ENCODE results near the gene LHX6.

The LHX6 gene

GRCh38 chr9:122184551-122184950, 44.2 kb downstream of the LHX6 start:
- H3K9me3 Mint-ChIP-seq = no peaks in the 10 kb centered on the region
- H3K27ac Mint-ChIP-seq = no peak overlapping the region
- DNase-seq (ENCODE audit: low spot score) = no peak
- peaks cover 2% of the 10 kb centered on the region for H3K27me3 Mint-ChIP-seq (ENCODE audit: low read depth)
- H3K36me3 Mint-ChIP-seq (ENCODE audit: low read depth) = no peaks in the 10 kb centered on the region
- H3K4me3 Mint-ChIP-seq = no peak overlapping the region
- H3K4me1 Mint-ChIP-seq (ENCODE audit: low read depth) = no peaks in the 10 kb centered on the region

DNA sequence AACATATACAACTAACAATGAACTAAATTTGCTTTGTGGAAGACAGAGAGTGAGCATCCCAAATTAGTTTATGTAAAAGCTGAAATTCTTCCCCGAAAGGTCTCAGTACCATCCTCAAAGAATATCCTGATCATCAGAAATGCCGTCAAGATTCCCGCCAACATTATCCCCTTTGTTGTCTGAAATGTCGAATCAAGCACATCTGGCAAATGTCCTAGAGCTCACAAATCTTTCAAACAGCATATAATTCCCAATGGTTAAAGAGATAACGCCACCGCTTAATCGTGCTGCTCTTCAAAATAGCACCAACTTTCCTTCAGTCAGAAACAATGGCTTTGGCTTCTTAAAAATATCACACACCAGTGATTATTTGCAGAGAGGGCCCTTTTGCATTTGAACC, 45.3 kb downstream of the LHX6 start:
- no peaks in the 10 kb centered on the region for H3K4me1 Mint-ChIP-seq (ENCODE audit: low read depth)
- no peaks in the 10 kb centered on the region for H3K9me3 Mint-ChIP-seq
- H3K27ac Mint-ChIP-seq = no peak overlapping the region
- no peak overlapping the region for H3K4me3 Mint-ChIP-seq
- H3K36me3 Mint-ChIP-seq (ENCODE audit: low read depth) = no peaks in the 10 kb centered on the region
- peaks cover 5% of the 10 kb centered on the region for H3K27me3 Mint-ChIP-seq (ENCODE audit: low read depth)
- DNase-seq (ENCODE audit: low spot score) = no peak

DNA sequence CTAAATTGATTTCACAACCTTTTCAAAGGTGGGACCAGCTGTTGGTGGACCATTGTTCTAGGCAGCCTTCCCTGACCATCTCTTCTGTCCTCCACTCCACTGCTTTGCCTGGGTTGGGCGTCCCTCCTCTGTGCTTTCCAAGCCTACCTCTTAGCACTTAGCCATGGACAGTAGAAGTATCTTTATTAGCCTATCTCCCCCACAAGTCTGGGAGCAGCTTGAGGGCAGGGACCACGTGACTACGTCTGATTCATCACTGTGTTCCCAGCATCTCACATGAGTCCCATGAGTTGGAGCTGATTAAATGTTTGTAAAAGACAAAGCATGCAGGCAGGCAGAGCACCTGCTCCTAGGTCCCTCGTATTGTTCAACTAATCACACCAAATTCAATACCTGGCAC, 48.1 kb downstream of the LHX6 start:
- no peak overlapping the region for H3K4me3 Mint-ChIP-seq
- no peak overlapping the region for H3K27ac Mint-ChIP-seq
- no peaks in the 10 kb centered on the region for H3K9me3 Mint-ChIP-seq
- no peak for DNase-seq (ENCODE audit: low spot score)
- no peaks in the 10 kb centered on the region for H3K4me1 Mint-ChIP-seq (ENCODE audit: low read depth)
- peaks cover 8% of the 10 kb centered on the region for H3K27me3 Mint-ChIP-seq (ENCODE audit: low read depth)
- no peaks in the 10 kb centered on the region for H3K36me3 Mint-ChIP-seq (ENCODE audit: low read depth)

DNA sequence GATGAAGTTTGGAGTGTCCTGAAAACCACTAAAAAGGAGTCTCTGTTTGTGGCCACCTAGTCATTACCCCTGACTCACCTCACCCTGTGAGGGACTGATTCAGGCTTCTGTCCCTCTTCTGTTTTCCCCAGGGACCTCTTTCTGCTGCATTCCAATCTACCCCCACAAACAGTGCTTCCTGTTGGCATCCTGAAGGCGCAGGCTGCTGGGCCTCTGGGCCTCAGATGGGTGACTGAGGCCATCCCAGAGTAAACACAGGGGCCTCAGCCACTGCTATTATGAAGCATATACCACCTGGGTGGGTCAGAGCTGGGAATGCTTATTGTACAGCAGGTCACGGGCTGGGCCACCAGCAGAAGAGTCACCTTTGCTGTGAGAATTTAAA, 49.1 kb downstream of the LHX6 start:
- Mint-ChIP-seq H3K9me3 (no peaks in the 10 kb centered on the region), H3K27me3 (ENCODE audit: low read depth) (peaks cover 8% of the 10 kb centered on the region), H3K27ac (no peak overlapping the region), H3K36me3 (ENCODE audit: low read depth) (no peaks in the 10 kb centered on the region), H3K4me1 (ENCODE audit: low read depth) (no peaks in the 10 kb centered on the region), H3K4me3 (no peak overlapping the region)
- no peak for DNase-seq (ENCODE audit: low spot score)

DNA sequence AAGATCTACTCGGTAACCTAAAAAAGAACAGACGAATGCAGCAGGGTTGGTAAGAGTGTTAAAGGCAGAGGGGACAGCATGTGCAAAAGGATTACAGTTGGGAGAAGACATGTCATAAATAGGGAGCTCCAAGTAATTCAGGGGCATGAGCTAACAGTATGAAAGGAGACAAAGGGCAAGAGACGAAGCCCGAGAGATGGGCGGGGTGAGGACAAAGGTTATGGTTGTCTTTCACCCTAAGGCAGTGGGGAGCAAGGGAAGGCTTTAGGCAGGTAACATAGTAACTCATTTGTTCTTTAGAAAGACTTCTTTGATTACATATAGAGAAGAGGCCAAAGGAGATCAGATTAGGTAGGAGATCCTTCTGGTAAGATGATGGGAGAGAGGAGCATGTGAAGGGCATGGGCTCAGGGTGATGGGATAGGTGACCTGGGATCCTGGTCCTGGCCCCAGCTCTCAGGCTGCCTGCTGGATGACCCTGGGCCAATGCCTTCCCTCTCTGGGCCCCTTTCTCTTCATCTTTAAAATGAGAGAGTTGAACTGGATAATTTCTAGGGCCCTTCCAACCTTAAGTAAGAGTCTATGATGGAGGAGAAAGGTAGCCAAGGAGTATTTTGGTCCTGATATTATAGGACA, 49.6 kb downstream of the LHX6 start:
- no peak overlapping the region for H3K27ac Mint-ChIP-seq
- H3K4me1 Mint-ChIP-seq (ENCODE audit: low read depth) = no peaks in the 10 kb centered on the region
- H3K4me3 Mint-ChIP-seq = no peak overlapping the region
- no peak for DNase-seq (ENCODE audit: low spot score)
- H3K27me3 Mint-ChIP-seq (ENCODE audit: low read depth) = peaks cover 8% of the 10 kb centered on the region
- H3K36me3 Mint-ChIP-seq (ENCODE audit: low read depth) = no peaks in the 10 kb centered on the region
- H3K9me3 Mint-ChIP-seq = no peaks in the 10 kb centered on the region

GRCh38 chr9:122176916-122177315, 51.8 kb downstream of the LHX6 start:
- H3K27me3 Mint-ChIP-seq (ENCODE audit: low read depth) = peaks cover 14% of the 10 kb centered on the region
- no peaks in the 10 kb centered on the region for H3K9me3 Mint-ChIP-seq
- H3K4me3 Mint-ChIP-seq = no peak overlapping the region
- no peaks in the 10 kb centered on the region for H3K36me3 Mint-ChIP-seq (ENCODE audit: low read depth)
- DNase-seq (ENCODE audit: low spot score) = no peak
- H3K4me1 Mint-ChIP-seq (ENCODE audit: low read depth) = no peaks in the 10 kb centered on the region
- H3K27ac Mint-ChIP-seq = no peak overlapping the region

DNA sequence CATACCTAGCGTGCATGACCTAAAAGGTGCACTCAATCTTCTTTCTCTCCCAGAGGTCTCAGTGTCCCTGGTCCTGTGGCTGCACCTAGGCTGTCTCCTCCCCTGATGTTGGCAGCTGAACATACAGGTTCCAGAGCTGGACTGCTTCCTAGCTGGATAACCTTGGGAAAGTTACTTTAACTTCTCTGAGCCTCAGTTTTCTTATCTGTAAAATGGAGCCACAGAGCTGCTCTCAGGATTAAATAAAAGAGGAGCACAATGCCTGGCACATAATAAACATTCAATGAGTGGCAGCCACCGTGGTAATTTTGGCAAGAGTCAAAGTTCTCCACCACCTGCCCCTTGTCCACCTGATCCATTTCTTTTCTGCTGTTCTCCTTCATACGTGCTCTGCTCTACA, 55.1 kb downstream of the LHX6 start:
- Mint-ChIP-seq H3K9me3 (no peaks in the 10 kb centered on the region), H3K4me1 (ENCODE audit: low read depth) (no peaks in the 10 kb centered on the region), H3K4me3 (no peak overlapping the region), H3K27ac (no peak overlapping the region), H3K27me3 (ENCODE audit: low read depth) (peaks cover 18% of the 10 kb centered on the region), H3K36me3 (ENCODE audit: low read depth) (no peaks in the 10 kb centered on the region)
- no peak for DNase-seq (ENCODE audit: low spot score)

DNA sequence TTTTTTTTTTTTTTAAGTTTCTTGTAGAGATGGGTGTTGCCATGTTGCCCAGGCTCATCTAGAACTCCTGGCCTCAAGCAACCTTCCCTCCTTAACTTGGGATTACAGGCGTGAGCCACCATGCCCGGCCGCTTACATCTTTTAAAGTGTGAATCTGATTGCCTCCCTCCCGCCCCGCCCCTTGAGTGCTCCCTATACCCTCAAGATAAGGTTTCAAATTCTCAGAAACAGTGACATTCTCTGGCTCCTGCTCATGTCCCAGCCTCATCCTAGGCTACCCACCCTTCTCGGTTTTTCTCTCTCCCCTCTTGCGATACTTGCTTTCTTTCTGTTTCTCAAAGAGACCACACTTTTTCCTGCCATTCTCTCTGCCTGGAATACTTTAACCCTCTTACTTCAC, 56.6 kb downstream of the LHX6 start:
- Mint-ChIP-seq H3K27ac (no peak overlapping the region), H3K27me3 (ENCODE audit: low read depth) (peaks cover 25% of the 10 kb centered on the region), H3K9me3 (no peaks in the 10 kb centered on the region), H3K36me3 (ENCODE audit: low read depth) (no peaks in the 10 kb centered on the region), H3K4me1 (ENCODE audit: low read depth) (no peaks in the 10 kb centered on the region), H3K4me3 (no peak overlapping the region)
- DNase-seq (ENCODE audit: low spot score) = no peak

- H3K9me3 Mint-ChIP-seq = no peaks in the 10 kb centered on the region
- H3K27me3 Mint-ChIP-seq (ENCODE audit: low read depth) = peaks cover 37% of the 10 kb centered on the region
- no peak for DNase-seq (ENCODE audit: low spot score)
- no peak overlapping the region for H3K4me3 Mint-ChIP-seq
- H3K27ac Mint-ChIP-seq = no peak overlapping the region
- no peaks in the 10 kb centered on the region for H3K36me3 Mint-ChIP-seq (ENCODE audit: low read depth)
- H3K4me1 Mint-ChIP-seq (ENCODE audit: low read depth) = no peaks in the 10 kb centered on the region
These were observed 60.4 kb downstream of the LHX6 start for GRCh38 chr9:122168356-122168755.

DNA sequence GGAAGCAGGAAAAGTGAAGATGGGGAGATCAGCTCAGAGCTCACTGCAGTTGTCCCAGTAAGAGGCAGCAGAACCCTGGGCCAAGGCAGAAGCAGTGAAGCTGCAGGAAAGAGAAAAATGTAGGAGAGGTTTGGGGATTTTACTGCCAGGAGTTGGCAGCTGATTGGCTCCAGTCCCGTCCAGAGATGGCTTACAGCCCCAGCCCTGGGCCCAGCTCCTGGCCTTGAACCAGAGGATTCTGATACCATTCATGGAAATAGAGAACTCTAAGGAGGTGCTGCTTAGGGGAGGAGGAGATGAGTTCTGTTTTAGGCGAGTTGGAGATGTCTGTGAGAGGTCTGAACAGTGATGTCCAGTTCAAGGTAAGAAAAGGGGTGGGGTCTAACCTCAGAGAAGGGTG, 64.5 kb downstream of the LHX6 start:
- Mint-ChIP-seq H3K4me1 (ENCODE audit: low read depth) (peaks cover 11% of the 10 kb centered on the region), H3K9me3 (peaks cover 6% of the 10 kb centered on the region), H3K4me3 (no peak overlapping the region), H3K36me3 (ENCODE audit: low read depth) (peaks cover 3% of the 10 kb centered on the region), H3K27ac (no peak overlapping the region), H3K27me3 (ENCODE audit: low read depth) (peaks cover 36% of the 10 kb centered on the region)
- no peak for DNase-seq (ENCODE audit: low spot score)

- no peak overlapping the region for H3K27ac Mint-ChIP-seq
- peaks cover 28% of the 10 kb centered on the region for H3K27me3 Mint-ChIP-seq (ENCODE audit: low read depth)
- peaks cover 4% of the 10 kb centered on the region for H3K36me3 Mint-ChIP-seq (ENCODE audit: low read depth)
- H3K4me3 Mint-ChIP-seq = no peak overlapping the region
- DNase-seq (ENCODE audit: low spot score) = no peak
- peaks cover 6% of the 10 kb centered on the region for H3K9me3 Mint-ChIP-seq
- peaks cover 18% of the 10 kb centered on the region for H3K4me1 Mint-ChIP-seq (ENCODE audit: low read depth)
These were observed 66.3 kb downstream of the LHX6 start for GRCh38 chr9:122162415-122162814.

GRCh38 chr9:122159925-122160246, 68.9 kb downstream of the LHX6 start:
- peaks cover 4% of the 10 kb centered on the region for H3K36me3 Mint-ChIP-seq (ENCODE audit: low read depth)
- peak overlapping the region; percentile 99 for H3K4me3 Mint-ChIP-seq
- H3K9me3 Mint-ChIP-seq = peaks cover 6% of the 10 kb centered on the region
- H3K27me3 Mint-ChIP-seq (ENCODE audit: low read depth) = peaks cover 23% of the 10 kb centered on the region
- H3K4me1 Mint-ChIP-seq (ENCODE audit: low read depth) = peaks cover 21% of the 10 kb centered on the region
- H3K27ac Mint-ChIP-seq = peak overlapping the region; percentile 95
- no peak for DNase-seq (ENCODE audit: low spot score)

DNA sequence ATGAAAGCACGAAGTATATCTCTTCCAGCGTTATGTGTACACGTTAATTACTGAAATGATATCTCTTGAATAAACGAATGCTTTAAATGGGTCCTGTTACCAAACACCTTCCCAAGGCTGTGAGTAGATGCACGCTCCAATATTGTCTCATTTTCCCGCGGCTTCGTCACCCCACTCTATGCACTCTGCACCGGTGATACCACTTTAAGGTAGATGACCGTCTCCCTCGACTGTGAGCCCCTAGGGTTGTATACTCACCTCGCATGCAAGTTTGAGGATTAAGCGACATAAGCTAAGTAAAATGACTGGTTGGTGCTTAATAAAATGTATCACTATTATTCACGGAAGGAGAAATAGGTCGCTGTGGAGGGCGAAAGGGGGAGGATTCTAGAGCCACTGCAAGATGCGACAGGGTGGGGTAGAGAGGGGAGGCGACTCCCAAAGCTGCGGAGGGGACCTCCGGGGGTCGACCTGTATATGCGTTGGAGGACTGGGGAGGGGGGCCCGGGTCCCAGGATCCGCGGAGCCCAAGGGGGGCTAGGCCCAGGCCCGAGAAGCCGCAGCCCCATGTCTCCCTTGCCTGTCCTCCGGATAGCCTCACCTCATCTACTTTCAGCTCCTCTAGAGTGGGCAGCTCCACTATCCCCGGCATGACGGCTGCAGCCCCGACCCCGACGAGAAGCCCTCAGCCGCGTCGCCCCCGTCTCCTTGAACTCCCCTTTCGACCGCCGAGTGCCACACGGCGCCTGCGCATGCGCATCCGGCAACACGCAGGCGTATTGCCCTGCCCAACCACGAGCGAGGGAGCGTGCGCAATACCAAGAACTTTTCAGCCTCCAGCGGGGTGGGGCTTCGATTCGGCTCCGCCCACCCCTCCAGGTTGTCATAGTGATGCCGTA, 69.5 kb downstream of the LHX6 start, which contains the start of the genes MORN5 and NDUFA8:
Gene MORN5 (plus strand): TSS at position 883 of the 899 bp plus-strand sequence. CDS start 65 bp downstream, outside the sequence.
Gene NDUFA8 (minus strand): TSS at position 754 of the 899 bp plus-strand sequence. CDS start 102 bp downstream, at position 652.
- Mint-ChIP-seq H3K4me3 (peak within 1 kb of the TSS; percentile 99), H3K4me1 (ENCODE audit: low read depth) (peaks cover 21% of the 10 kb centered on the region), H3K9me3 (peaks cover 6% of the 10 kb centered on the region), H3K27ac (peak within 1 kb of the TSS; percentile 95), H3K27me3 (ENCODE audit: low read depth) (peaks cover 21% of the 10 kb centered on the region), H3K36me3 (ENCODE audit: low read depth) (peaks cover 4% of the 10 kb centered on the region)
- DNase-seq (ENCODE audit: low spot score) = peak; percentile 95

DNA sequence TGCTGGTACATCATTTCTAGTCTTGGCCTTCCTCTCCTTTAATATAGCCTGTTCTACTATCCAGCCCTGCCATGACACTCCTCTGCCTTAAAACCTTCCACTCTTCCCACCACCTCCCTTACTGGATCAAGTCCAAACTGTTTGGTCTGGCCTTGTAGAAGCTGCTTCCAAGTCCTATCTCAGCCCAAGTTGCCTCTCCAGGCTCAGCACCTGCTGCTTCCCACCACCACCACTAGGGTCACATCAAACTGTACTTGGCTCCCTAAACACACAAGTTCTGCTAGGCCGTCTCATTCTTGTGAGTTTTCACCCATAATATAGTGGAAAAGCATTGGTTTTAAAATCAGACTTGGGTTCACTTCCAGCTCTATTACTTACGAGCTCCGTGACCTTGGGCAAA, 70.6 kb downstream of the LHX6 start:
- Mint-ChIP-seq H3K4me1 (ENCODE audit: low read depth) (peaks cover 21% of the 10 kb centered on the region), H3K27ac (no peak overlapping the region), H3K9me3 (peaks cover 6% of the 10 kb centered on the region), H3K4me3 (peak overlapping the region; percentile 13), H3K36me3 (ENCODE audit: low read depth) (peaks cover 6% of the 10 kb centered on the region), H3K27me3 (ENCODE audit: low read depth) (peaks cover 12% of the 10 kb centered on the region)
- DNase-seq (ENCODE audit: low spot score) = peak; percentile 10

Measured in T-helper 2 cell treated with Interferon-gamma antibody and Interleukin-4, amounts not matched to agents 5 μg/mL and 100 μg/mL, for 36 hours (primary cell).